ENCODE measurements around the gene C6.

- TF ChIP-seq CTCF (IDR thresholded peaks at IDR 0.05), result no peak
- TF ChIP-seq EZH2 (IDR thresholded peaks at IDR 0.05; ENCODE audit: borderline replicate concordance, insufficient read depth, low read depth, low read length, poor library complexity, severe bottlenecking), result no peak
Observed at GRCh38 chr5:41219658-41220269, 6.4 kb upstream of the C6 start.
